ENCODE data around the gene LAMA5. TPM values are rescaled to one million over a fixed set of nuclear protein-coding genes. Genes with fewer than 3 reads are reported as not detected.

The LAMA5 gene
- total and polyA plus RNA-seq, 2 of the 8 experiments (the other 6 are each of a cell fraction or from before 2014, with no cell fraction given) = 34.4 to 225 TPM

GRCh38 chr20:62315773-62316172 lies 51.3 kb downstream of the LAMA5 start:
- no peak overlapping the region for H4K5ac ChIP-seq (ENCODE audit: insufficient read length, low read depth, low read length)
- H3K27ac ChIP-seq (ENCODE audit: low read depth, low read length) = no peak overlapping the region
- no peaks in the 10 kb centered on the region for H3K23me2 ChIP-seq (ENCODE audit: low read depth, low read length)
- no peak overlapping the region for H2BK15ac ChIP-seq (ENCODE audit: low read length)
- H3K56ac ChIP-seq (replicated peaks; ENCODE audit: insufficient read length, low read depth, low read length) = no peak overlapping the region
- no peak overlapping the region for H3K4me3 ChIP-seq (ENCODE audit: extremely low read depth in 1 of 4, insufficient read depth in 2 of 4, low read depth in 3 of 4, low read length in 4 of 4)
- H2BK120ac ChIP-seq (replicated peaks; ENCODE audit: low read depth, low read length) = no peak overlapping the region
- H3K27me3 ChIP-seq (replicated peaks in 1 of 4; ENCODE audit: control insufficient read depth in 3 of 4, extremely low read depth in 1 of 4, insufficient read depth in 3 of 4, low read length in 3 of 4) = no peaks in the 10 kb centered on the region
- H3K18ac ChIP-seq (ENCODE audit: extremely low read depth, low read length) = no peak overlapping the region
- no peak overlapping the region for H2AK5ac ChIP-seq (ENCODE audit: low read depth, low read length)
- peaks cover 0 to 26% of the 10 kb centered on the region in 2 experiments; a peak in 2 of 4 replicates for H3K9me3 ChIP-seq (ENCODE audit: insufficient read depth in 2 of 2, low read depth in 1 of 2, low read length in 1 of 2)
- H3K4me2 ChIP-seq (ENCODE audit: insufficient read depth in 1 of 2, low read depth in 2 of 2, low read length in 2 of 2) = no peak overlapping the region
- H3K23ac ChIP-seq (ENCODE audit: insufficient read length) = no peak overlapping the region
- no peaks in the 10 kb centered on the region for H3K4me1 ChIP-seq (replicated peaks in 1 of 4; ENCODE audit: control insufficient read depth in 3 of 4, insufficient read depth in 4 of 4, low read length in 3 of 4)
- no peaks in the 10 kb centered on the region for H3K79me1 ChIP-seq (ENCODE audit: low read depth, low read length)
- H3K14ac ChIP-seq (ENCODE audit: insufficient read length) = no peak overlapping the region
- H3K9ac ChIP-seq (replicated peaks in 1 of 4; ENCODE audit: extremely low read depth in 1 of 4, low read depth in 3 of 4, low read length in 3 of 4) = no peak overlapping the region
- no peak overlapping the region; the same call in 1 of the 2 replicates for H2BK5ac ChIP-seq (ENCODE audit: low read depth, low read length)
- TF ChIP-seq TEAD4 (IDR thresholded peaks at IDR 0.05; ENCODE audit: low read depth, low read length) (no peak), JUN (IDR thresholded peaks at IDR 0.05; ENCODE audit: low read depth, low read length) (no peak), SIX5 (IDR thresholded peaks at IDR 0.05; ENCODE audit: low read depth, low read length) (no peak), FOSL1 (IDR thresholded peaks at IDR 0.05; ENCODE audit: insufficient read depth, low read depth, low read length) (no peak), CHD2 (IDR thresholded peaks at IDR 0.05; ENCODE audit: low read length) (no peak)
- peaks cover 0 to 7% of the 10 kb centered on the region in 2 experiments for H4K20me1 ChIP-seq (replicated peaks in 1 of 2; ENCODE audit: control insufficient read depth in 1 of 2, insufficient read depth in 2 of 2, low read length in 2 of 2)
- H3K79me2 ChIP-seq (ENCODE audit: control insufficient read depth in 1 of 2, insufficient read depth in 2 of 2, low read length in 2 of 2) = no peaks in the 10 kb centered on the region; a peak in 1 of 4 replicates
- H2BK12ac ChIP-seq (ENCODE audit: low read depth, low read length) = no peak overlapping the region
- CTCF ChIA-PET (ENCODE audit: partially characterized antibody) = interaction anchor here (0.6 to 1.9 kb wide), 6 partner anchors 10 to 67 kb away, joined by 3 to 6 read pairs (median 4); no protein-coding TSS in a partner anchor
- 99% methylated on average over 12 of the region's 12 CpGs; no CpG with 5 or more reads in 1 of the 2 experiments for WGBS, 2 experiments (ENCODE audit: extremely low coverage in 1 of 2, insufficient coverage in 1 of 2, insufficient read length in 1 of 2, insufficient replicate concordance in 2 of 2, low coverage in 1 of 2, low lambda C conversion rate in 2 of 2, missing lambda C conversion rate in 1 of 2)
- DNase-seq (ENCODE audit: low read depth in 1 of 2, low spot score in 2 of 2) = no peak
- H4K8ac ChIP-seq (ENCODE audit: extremely low read depth, insufficient read depth, low read length) = peak overlapping the region; percentile 74; the same call in 1 of the 2 replicates
- H4K91ac ChIP-seq (replicated peaks; ENCODE audit: insufficient read length, low read length) = no peak overlapping the region
- peaks cover 49 to 92% (median 80%) of the 10 kb centered on the region in 4 experiments for H3K36me3 ChIP-seq (ENCODE audit: control insufficient read depth in 2 of 4, insufficient read depth in 4 of 4, low read length in 3 of 4)
- no peak overlapping the region for H2BK20ac ChIP-seq (ENCODE audit: low read length)
- POLR2A ChIA-PET (ENCODE audit: partially characterized antibody) = interaction anchor here (0.6 to 4.1 kb wide), 9 partner anchors 10 to 1301 kb away, joined by 3 to 30 read pairs (median 5); partner anchors contain the start of genes ADRM1 and RPS21
- H3K4ac ChIP-seq (replicated peaks; ENCODE audit: insufficient read length, low read depth, low read length) = no peak overlapping the region
- FAIRE-seq = no peak
- no peak overlapping the region for H2AFZ ChIP-seq (ENCODE audit: low read length)

Data from H1 (cell line).